DND-41 (cell line): ENCODE measurements around the gene ZNF581.

ENCODE experiments used
- ATAC-seq: fragments of 200-7000 bp; cut with Tn5 transposase; 3 replicates; pipeline ENCODE4 v1.9.1; 2021; ENCODE audit warnings: low read depth; ENCODE audit not compliant: insufficient read depth
- DNase-seq: peaks from one replicate; pipeline ENCODE4 v3.0.0-alpha.2; 2020
- H2AFZ ChIP-seq: 2 replicates; pipeline ENCODE4 v1.6.0; 2012; ENCODE audit warnings: low read depth, low read length
- H3K27ac ChIP-seq: 2 replicates; pipeline ENCODE4 v1.5.1; 2012; ENCODE audit warnings: low read length, inconsistent platforms
- H3K27me3 ChIP-seq: fragments of 200-600 bp; sonication (generic); 2 replicates; pipeline ENCODE4 v1.6.0; 2012; ENCODE audit warnings: low read length, mild to moderate bottlenecking, inconsistent platforms; ENCODE audit not compliant: insufficient read depth, poor library complexity
- H3K36me3 ChIP-seq: 2 replicates; pipeline ENCODE4 v1.5.1; 2012; ENCODE audit warnings: low read length, inconsistent platforms; ENCODE audit not compliant: insufficient read depth
- H3K4me1 ChIP-seq: 2 replicates; pipeline ENCODE4 v1.5.1; 2012; ENCODE audit warnings: mild to moderate bottlenecking, low read length; ENCODE audit not compliant: insufficient read depth
- H3K4me2 ChIP-seq: 2 replicates; pipeline ENCODE4 v1.6.0; 2012; ENCODE audit warnings: mild to moderate bottlenecking, moderate library complexity, low read length, inconsistent platforms; ENCODE audit not compliant: insufficient read depth
- H3K4me3 ChIP-seq, 2 experiments: fragments of 200-600 bp in 1 of 2; shearing (Covaris generic) in 1 of 2; 2 replicates each; pipeline ENCODE4 v1.5.1; 2012 to 2016; ENCODE audit warnings: inconsistent platforms in 2 of 2, low read length in 2 of 2, mild to moderate bottlenecking in 2 of 2, low read depth in 1 of 2, moderate library complexity in 1 of 2
- H3K79me2 ChIP-seq: 2 replicates; pipeline ENCODE4 v1.6.0; 2012; ENCODE audit warnings: low read length, inconsistent platforms; ENCODE audit not compliant: insufficient read depth
- H3K9ac ChIP-seq: 2 replicates; pipeline ENCODE4 v1.6.0; 2012; ENCODE audit warnings: low read depth, mild to moderate bottlenecking, inconsistent platforms, low read length, moderate library complexity
- H3K9me3 ChIP-seq: 2 replicates; pipeline ENCODE4 v1.5.1; 2012; ENCODE audit warnings: low read length, moderate library complexity, mild to moderate bottlenecking, inconsistent platforms; ENCODE audit not compliant: insufficient read depth, severe bottlenecking
- H4K20me1 ChIP-seq: 2 replicates; pipeline ENCODE4 v1.6.0; 2012; ENCODE audit warnings: low read length; ENCODE audit not compliant: insufficient read depth
- EZH2 ChIP-seq: IDR thresholded peaks from 3 replicates; pipeline ENCODE4 v1.6.1; 2012; ENCODE audit warnings: borderline replicate concordance, low read depth, mild to moderate bottlenecking, moderate library complexity, low read length, inconsistent platforms; ENCODE audit not compliant: severe bottlenecking
- TF ChIP-seq, protein P1 (sequence below): IDR thresholded peaks from 2 replicates; pipeline ENCODE4 v1.5.1; 2012; ENCODE audit warnings: borderline replicate concordance, low read length, moderate library complexity, mild to moderate bottlenecking; ENCODE audit not compliant: poor library complexity, severe bottlenecking; ENCODE audit errors: extremely low read depth

ZNF581 gene

DNA sequence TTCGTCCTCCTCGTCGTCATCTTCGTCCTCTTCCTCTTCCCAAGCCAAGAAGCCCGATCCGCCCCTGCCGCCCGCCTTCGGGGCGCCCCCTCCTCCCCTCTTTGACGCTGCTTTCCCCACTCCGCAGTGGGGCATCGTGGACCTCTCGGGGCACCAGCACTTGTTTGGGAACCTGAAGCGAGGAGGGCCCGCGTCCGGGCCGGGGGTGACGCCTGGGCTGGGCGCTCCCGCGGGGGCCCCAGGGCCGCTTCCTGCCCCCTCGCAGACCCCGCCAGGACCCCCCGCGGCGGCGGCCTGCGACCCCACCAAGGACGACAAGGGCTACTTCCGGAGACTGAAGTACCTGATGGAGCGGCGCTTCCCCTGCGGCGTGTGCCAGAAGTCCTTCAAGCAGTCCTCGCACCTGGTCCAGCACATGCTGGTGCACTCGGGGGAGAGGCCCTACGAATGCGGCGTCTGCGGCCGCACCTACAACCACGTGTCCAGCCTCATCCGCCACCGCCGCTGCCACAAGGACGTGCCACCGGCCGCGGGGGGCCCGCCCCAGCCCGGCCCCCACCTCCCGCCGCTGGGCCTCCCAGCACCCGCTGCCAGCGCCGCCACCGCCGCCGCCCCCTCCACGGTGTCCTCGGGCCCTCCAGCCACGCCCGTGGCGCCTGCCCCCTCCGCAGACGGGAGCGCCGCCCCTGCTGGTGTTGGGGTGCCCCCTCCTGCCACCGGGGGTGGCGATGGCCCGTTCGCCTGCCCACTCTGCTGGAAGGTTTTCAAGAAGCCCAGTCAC is 29.3 kb upstream of the ZNF581 start:
- no peaks in the 10 kb centered on the region for H3K4me1 ChIP-seq
- H3K9ac ChIP-seq = no peak overlapping the region
- DNase-seq (no peak), ATAC-seq (no peak)
- H2AFZ ChIP-seq = no peak overlapping the region
- no peaks in the 10 kb centered on the region for H3K27me3 ChIP-seq
- H3K79me2 ChIP-seq = peaks cover 42% of the 10 kb centered on the region
- H4K20me1 ChIP-seq = peaks cover 38% of the 10 kb centered on the region
- no peak overlapping the region for H3K4me2 ChIP-seq
- no peaks in the 10 kb centered on the region for H3K9me3 ChIP-seq
- TF ChIP-seq EZH2 = no peak
- TF ChIP-seq, protein P1, sequence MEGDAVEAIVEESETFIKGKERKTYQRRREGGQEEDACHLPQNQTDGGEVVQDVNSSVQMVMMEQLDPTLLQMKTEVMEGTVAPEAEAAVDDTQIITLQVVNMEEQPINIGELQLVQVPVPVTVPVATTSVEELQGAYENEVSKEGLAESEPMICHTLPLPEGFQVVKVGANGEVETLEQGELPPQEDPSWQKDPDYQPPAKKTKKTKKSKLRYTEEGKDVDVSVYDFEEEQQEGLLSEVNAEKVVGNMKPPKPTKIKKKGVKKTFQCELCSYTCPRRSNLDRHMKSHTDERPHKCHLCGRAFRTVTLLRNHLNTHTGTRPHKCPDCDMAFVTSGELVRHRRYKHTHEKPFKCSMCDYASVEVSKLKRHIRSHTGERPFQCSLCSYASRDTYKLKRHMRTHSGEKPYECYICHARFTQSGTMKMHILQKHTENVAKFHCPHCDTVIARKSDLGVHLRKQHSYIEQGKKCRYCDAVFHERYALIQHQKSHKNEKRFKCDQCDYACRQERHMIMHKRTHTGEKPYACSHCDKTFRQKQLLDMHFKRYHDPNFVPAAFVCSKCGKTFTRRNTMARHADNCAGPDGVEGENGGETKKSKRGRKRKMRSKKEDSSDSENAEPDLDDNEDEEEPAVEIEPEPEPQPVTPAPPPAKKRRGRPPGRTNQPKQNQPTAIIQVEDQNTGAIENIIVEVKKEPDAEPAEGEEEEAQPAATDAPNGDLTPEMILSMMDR = no peak
- no peak overlapping the region for H3K27ac ChIP-seq
- H3K4me3 ChIP-seq = no peak overlapping the region
- peaks cover 54% of the 10 kb centered on the region for H3K36me3 ChIP-seq

DNA sequence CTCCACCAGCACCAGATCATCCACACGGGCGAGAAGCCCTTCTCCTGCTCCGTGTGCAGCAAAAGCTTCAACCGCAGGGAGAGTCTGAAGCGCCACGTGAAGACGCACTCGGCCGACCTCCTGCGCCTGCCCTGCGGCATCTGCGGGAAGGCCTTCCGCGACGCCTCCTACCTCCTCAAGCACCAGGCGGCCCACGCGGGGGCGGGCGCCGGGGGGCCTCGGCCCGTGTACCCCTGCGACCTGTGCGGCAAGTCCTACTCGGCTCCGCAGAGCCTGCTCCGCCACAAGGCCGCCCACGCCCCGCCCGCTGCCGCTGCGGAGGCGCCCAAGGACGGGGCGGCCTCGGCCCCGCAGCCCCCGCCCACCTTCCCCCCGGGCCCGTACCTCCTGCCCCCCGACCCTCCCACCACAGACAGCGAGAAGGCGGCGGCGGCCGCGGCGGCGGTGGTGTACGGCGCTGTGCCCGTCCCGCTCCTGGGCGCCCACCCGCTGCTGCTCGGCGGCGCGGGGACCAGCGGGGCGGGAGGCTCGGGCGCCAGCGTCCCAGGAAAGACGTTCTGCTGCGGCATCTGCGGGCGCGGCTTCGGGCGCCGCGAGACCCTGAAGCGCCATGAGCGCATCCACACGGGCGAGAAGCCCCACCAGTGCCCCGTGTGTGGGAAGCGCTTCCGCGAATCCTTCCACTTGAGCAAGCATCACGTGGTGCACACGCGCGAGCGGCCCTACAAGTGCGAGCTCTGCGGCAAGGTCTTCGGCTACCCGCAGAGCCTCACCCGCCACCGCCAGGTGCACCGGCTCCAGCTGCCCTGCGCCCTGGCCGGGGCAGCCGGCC is 28.5 kb upstream of the ZNF581 start:
- Histone ChIP-seq H4K20me1 (peaks cover 32% of the 10 kb centered on the region), H2AFZ (no peak overlapping the region), H3K9ac (no peak overlapping the region), H3K27ac (no peak overlapping the region), H3K4me3 (no peak overlapping the region), H3K27me3 (no peaks in the 10 kb centered on the region), H3K79me2 (peaks cover 34% of the 10 kb centered on the region), H3K4me1 (no peaks in the 10 kb centered on the region), H3K9me3 (no peaks in the 10 kb centered on the region), H3K36me3 (peaks cover 46% of the 10 kb centered on the region), H3K4me2 (no peak overlapping the region)
- ATAC-seq (no peak), DNase-seq (no peak)
- TF ChIP-seq EZH2 = no peak
- TF ChIP-seq, protein P1 = no peak

DNA sequence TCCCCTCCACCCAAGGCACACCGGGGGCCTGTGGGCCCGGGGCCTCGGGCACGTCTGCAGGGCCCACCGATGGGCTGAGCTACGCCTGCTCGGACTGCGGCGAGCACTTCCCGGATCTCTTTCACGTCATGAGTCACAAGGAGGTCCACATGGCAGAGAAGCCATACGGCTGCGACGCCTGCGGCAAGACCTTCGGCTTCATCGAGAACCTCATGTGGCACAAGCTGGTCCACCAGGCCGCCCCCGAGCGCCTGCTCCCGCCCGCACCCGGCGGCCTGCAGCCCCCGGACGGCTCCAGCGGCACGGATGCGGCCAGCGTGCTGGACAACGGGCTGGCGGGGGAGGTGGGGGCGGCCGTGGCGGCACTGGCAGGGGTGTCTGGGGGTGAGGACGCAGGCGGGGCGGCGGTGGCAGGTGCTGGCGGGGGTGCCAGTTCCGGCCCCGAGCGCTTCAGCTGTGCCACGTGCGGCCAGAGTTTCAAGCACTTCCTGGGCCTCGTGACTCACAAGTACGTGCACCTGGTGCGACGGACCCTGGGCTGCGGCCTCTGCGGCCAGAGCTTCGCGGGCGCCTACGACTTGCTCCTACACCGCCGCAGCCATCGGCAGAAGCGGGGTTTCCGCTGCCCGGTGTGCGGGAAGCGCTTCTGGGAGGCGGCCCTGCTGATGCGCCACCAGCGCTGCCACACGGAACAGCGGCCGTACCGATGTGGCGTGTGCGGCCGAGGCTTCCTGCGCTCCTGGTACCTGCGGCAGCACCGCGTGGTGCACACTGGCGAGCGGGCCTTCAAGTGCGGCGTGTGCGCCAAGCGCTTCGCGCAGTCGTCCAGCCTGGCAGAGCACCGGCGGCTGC is 27.7 kb upstream of the ZNF581 start:
- H3K9me3 ChIP-seq = no peaks in the 10 kb centered on the region
- TF ChIP-seq EZH2 = no peak
- TF ChIP-seq, protein P1 = no peak
- ATAC-seq = no peak
- no peak overlapping the region for H3K4me2 ChIP-seq
- peaks cover 6% of the 10 kb centered on the region for H3K4me1 ChIP-seq
- H3K36me3 ChIP-seq = peaks cover 48% of the 10 kb centered on the region
- no peak overlapping the region for H3K9ac ChIP-seq
- no peak overlapping the region for H3K27ac ChIP-seq
- no peak overlapping the region for H3K4me3 ChIP-seq
- DNase-seq = no peak
- peaks cover 28% of the 10 kb centered on the region for H4K20me1 ChIP-seq
- no peaks in the 10 kb centered on the region for H3K27me3 ChIP-seq
- no peak overlapping the region for H2AFZ ChIP-seq
- peaks cover 27% of the 10 kb centered on the region for H3K79me2 ChIP-seq
